Loucy (cell line): ENCODE data around the gene FAM163B.

Experiments
- H2AFZ ChIP-seq: fragments of 200-600 bp; sonication (generic); 2 replicates; pipeline ENCODE4 v1.6.0; 2016; ENCODE audit warnings: antibody characterized with exemption, mild to moderate bottlenecking, low read length, moderate library complexity
- H3F3A ChIP-seq: fragments of 200-600 bp; 2 replicates; pipeline ENCODE4 v1.6.0; 2016; ENCODE audit warnings: antibody characterized with exemption, low read depth, mild to moderate bottlenecking
- H3K27me3 ChIP-seq: fragments of 200-600 bp; sonication (generic); 2 replicates; pipeline ENCODE4 v1.6.1; 2014; ENCODE audit warnings: low read length, mild to moderate bottlenecking; ENCODE audit not compliant: insufficient read depth, poor library complexity, severe bottlenecking
- H3K36me3 ChIP-seq: fragments of 200-600 bp; sonication (generic); 2 replicates; pipeline ENCODE4 v1.6.1; 2016; ENCODE audit warnings: low read length; ENCODE audit not compliant: insufficient read depth
- H3K4me1 ChIP-seq: fragments of 200-600 bp; sonication (generic); 2 replicates; pipeline ENCODE4 v1.5.1; 2014; ENCODE audit warnings: low read length, mild to moderate bottlenecking; ENCODE audit not compliant: insufficient read depth, poor library complexity, severe bottlenecking
- H3K4me2 ChIP-seq: fragments of 200-600 bp; sonication (generic); 2 replicates; pipeline ENCODE4 v1.6.0; 2014; ENCODE audit warnings: antibody characterized with exemption, low read length, low read depth, mild to moderate bottlenecking; ENCODE audit not compliant: poor library complexity, severe bottlenecking
- H3K4me3 ChIP-seq: fragments of 200-600 bp; sonication (generic); 2 replicates; pipeline ENCODE4 v1.5.1; 2014; ENCODE audit warnings: low read length, mild to moderate bottlenecking, mixed read lengths; ENCODE audit not compliant: poor library complexity, severe bottlenecking
- H3K79me2 ChIP-seq: fragments of 200-600 bp; sonication (generic); 2 replicates; pipeline ENCODE4 v1.6.1; 2014; ENCODE audit warnings: low read length; ENCODE audit not compliant: insufficient read depth
- H3K9ac ChIP-seq: fragments of 200-600 bp; sonication (generic); 2 replicates; pipeline ENCODE4 v1.6.0; 2014; ENCODE audit warnings: mild to moderate bottlenecking, low read depth, low read length, moderate library complexity; ENCODE audit not compliant: poor library complexity, severe bottlenecking
- H3K9me2 ChIP-seq: fragments of 200-600 bp; sonication (generic); replicated peaks from 2 replicates; pipeline ENCODE4 v1.6.1; 2016; ENCODE audit warnings: low read depth, low read length, mixed read lengths
- H3K9me3 ChIP-seq: fragments of 200-600 bp; sonication (generic); 2 replicates; pipeline ENCODE4 v1.6.1; 2014; ENCODE audit warnings: mild to moderate bottlenecking, antibody characterized with exemption, low read length, low read depth; ENCODE audit not compliant: insufficient read depth
- H4K20me1 ChIP-seq: fragments of 200-600 bp; sonication (generic); 2 replicates; pipeline ENCODE4 v1.6.0; 2014; ENCODE audit warnings: antibody characterized with exemption, low read length, mild to moderate bottlenecking; ENCODE audit not compliant: insufficient read depth, poor library complexity, severe bottlenecking
- CTCF ChIP-seq: fragments of 200-600 bp; sonication (generic); conservative IDR thresholded peaks from 2 replicates; pipeline ENCODE4 v1.5.1; 2014; ENCODE audit warnings: mild to moderate bottlenecking, antibody characterized with exemption, low read length
- EZH2phosphoT487 ChIP-seq: fragments of 200-600 bp; IDR thresholded peaks from 2 replicates; pipeline ENCODE4 v1.6.1; 2018; ENCODE audit warnings: antibody characterized with exemption, mild to moderate bottlenecking, moderate library complexity, borderline replicate concordance

The FAM163B gene

DNA sequence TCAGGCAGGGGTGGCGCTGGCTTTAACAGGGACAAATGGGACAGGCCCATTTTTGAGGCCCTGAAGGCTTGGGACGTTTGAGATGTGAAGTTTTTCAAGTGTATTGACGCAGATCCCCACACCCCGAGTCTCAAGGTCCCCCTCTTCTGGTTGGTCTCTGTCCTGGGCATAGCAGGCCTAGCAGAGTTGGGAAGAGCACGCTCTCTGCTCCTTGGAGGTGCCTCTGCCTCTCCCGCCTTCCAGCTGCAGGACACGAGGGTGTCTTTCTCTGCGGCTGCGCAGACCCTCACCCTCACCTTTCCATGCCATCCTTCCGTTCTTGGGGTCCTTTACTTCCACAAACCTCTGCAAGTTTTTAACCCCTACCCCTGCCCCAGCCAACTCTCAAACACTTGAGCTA lies 56.1 kb downstream of the FAM163B start:
- Histone ChIP-seq H3K4me3 (no peak overlapping the region), H3K9me2 (no peaks in the 10 kb centered on the region), H3F3A (no peaks in the 10 kb centered on the region), H3K9me3 (no peaks in the 10 kb centered on the region), H4K20me1 (no peaks in the 10 kb centered on the region), H3K79me2 (no peaks in the 10 kb centered on the region), H3K9ac (no peak overlapping the region), H2AFZ (no peak overlapping the region), H3K36me3 (no peaks in the 10 kb centered on the region), H3K4me1 (peaks cover 24% of the 10 kb centered on the region), H3K27me3 (no peaks in the 10 kb centered on the region), H3K4me2 (no peak overlapping the region)
- TF ChIP-seq CTCF (no peak), EZH2phosphoT487 (no peak)

GRCh38 chr9:133552236-133552635 lies 57.0 kb downstream of the FAM163B start:
- Histone ChIP-seq H3K9me2 (no peaks in the 10 kb centered on the region), H3K79me2 (no peaks in the 10 kb centered on the region), H2AFZ (no peak overlapping the region), H3F3A (no peaks in the 10 kb centered on the region), H3K4me2 (no peak overlapping the region), H3K27me3 (no peaks in the 10 kb centered on the region), H3K9me3 (no peaks in the 10 kb centered on the region), H3K4me1 (peaks cover 15% of the 10 kb centered on the region), H4K20me1 (no peaks in the 10 kb centered on the region), H3K36me3 (no peaks in the 10 kb centered on the region), H3K4me3 (no peak overlapping the region), H3K9ac (no peak overlapping the region)
- TF ChIP-seq EZH2phosphoT487 (no peak), CTCF (no peak)

DNA sequence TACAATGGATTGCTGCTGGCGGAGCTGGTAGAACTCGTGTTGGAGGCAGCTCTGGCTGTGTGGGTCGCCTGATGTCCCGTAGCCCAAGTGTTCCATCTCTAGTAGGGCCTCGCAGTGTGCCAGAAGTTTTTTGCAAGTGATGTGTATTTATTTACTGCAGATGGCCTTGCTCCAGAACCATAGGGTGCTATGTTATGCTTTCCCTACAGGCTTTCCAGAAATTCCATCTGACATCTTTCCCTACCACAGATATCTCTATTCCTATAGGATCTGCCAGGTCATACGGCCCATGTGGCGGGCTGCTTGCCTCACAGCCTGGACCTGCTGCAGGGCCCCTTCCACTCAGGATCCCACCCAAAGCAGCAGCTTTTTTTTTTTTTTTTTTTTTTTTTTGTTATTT lies 57.7 kb downstream of the FAM163B start:
- no peaks in the 10 kb centered on the region for H3K9me3 ChIP-seq

More for the DNA sequence above, 57.7 kb downstream of the FAM163B start:
- no peaks in the 10 kb centered on the region for H4K20me1 ChIP-seq
- no peaks in the 10 kb centered on the region for H3K9me2 ChIP-seq
- H3K4me1 ChIP-seq: peaks cover 7% of the 10 kb centered on the region
- H3K4me3 ChIP-seq: no peak overlapping the region
- H3K9ac ChIP-seq: no peak overlapping the region
- no peaks in the 10 kb centered on the region for H3K79me2 ChIP-seq
- H3K27me3 ChIP-seq: no peaks in the 10 kb centered on the region
- no peaks in the 10 kb centered on the region for H3K36me3 ChIP-seq
- no peak overlapping the region for H3K4me2 ChIP-seq
- no peak for TF ChIP-seq EZH2phosphoT487
- TF ChIP-seq CTCF: no peak
- H2AFZ ChIP-seq: no peak overlapping the region
- H3F3A ChIP-seq: no peaks in the 10 kb centered on the region
